ENCODE measurements around the gene HACD2. TPM values are rescaled to one million over a fixed set of nuclear protein-coding genes. Genes with fewer than 3 reads are reported as not detected.

Gene HACD2
- total and polyA plus RNA-seq, 12 donors, result 6.8 to 14.1 (median 10.6) TPM

DNA sequence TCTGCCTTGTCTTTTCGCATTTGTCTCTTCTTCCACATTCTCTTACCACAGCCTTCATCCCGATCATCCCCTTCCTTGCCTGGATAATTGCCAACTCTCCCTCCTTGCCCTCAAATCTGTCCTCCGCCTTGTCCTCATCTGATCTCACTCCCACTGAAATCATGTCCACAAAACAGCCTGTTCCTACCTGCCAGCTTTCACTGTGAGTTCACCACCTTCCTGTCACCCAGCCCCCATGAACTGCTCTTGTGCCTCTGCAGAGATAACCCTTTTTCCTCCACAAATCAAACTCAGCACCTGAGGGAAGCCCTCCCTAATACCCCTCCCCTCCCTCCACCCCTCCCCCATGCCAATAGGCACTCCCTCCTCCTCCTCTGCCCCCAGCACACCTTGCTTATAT, 131.2 kb downstream of the HACD2 start:
- Histone ChIP-seq H3K27ac (no peak overlapping the region), H3K4me3 (no peak overlapping the region), H3K4me1 (peaks cover 0 to 18% (median 9%) of the 10 kb centered on the region in 9 donors), H3K27me3 (peaks cover 0 to 56% (median 15%) of the 10 kb centered on the region in 7 donors), H3K36me3 (no peaks in the 10 kb centered on the region), H3K9me3 (no peaks in the 10 kb centered on the region)
- WGBS, 2 donors, result 47 to 62% methylated on average over 3 of the region's 3 CpGs
- intact Hi-C loops (cut with DNase I), result loop anchor here in 4 of 10 donors (5.0 to 10.0 kb wide), 2 partner anchors 34 to 91 kb away; no protein-coding TSS in a partner anchor
- ATAC-seq (no peak), DNase-seq (no peak)
- no peak for TF ChIP-seq CTCF (IDR thresholded peaks at IDR 0.05)

DNA sequence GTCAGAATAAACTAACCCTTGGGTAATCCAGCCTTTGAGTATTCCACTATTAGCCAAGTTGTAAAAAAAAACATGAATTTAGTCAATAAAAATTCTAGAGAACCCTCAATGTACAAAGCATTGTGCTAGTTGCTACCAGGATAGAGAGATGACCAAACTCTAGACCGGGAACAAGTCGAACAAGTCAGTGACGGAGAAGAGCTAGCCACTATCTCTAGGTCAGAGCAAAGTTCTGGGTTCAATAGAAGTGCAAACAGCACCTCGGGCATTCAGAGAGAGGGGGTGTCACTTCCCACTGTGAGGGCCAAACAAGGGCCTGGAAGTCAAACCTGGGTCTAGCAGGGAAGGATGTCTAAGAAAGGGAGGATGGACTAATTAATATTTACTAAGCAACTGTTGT, 133.7 kb downstream of the HACD2 start:
- no peak for TF ChIP-seq CTCF (IDR thresholded peaks at IDR 0.05)
- Histone ChIP-seq H3K27ac (peak overlapping the region in 2 of 10 donors; percentile 92 to 95), H3K36me3 (no peaks in the 10 kb centered on the region), H3K4me1 (peaks cover 0 to 22% (median 15%) of the 10 kb centered on the region in 9 donors), H3K4me3 (no peak overlapping the region), H3K9me3 (no peaks in the 10 kb centered on the region), H3K27me3 (peaks cover 0 to 65% (median 28%) of the 10 kb centered on the region in 7 donors)
- intact Hi-C loops (cut with DNase I), result loop anchor here in 4 of 10 donors (5.0 to 10.0 kb wide), 2 partner anchors 36 to 94 kb away; no protein-coding TSS in a partner anchor
- ATAC-seq (no peak), DNase-seq (no peak)
- WGBS, 2 donors, result 75 to 76% methylated on average over 4 of the region's 4 CpGs

GRCh38 chr3:123449997-123450604, 134.8 kb downstream of the HACD2 start:
- ATAC-seq, result peak; percentile 7 to 54 (median 41)

More at GRCh38 chr3:123449997-123450604, 134.8 kb downstream of the HACD2 start:
- Histone ChIP-seq H3K27ac (peak overlapping the region; percentile 62 to 97 (median 91)), H3K4me1 (peaks cover 0 to 27% (median 15%) of the 10 kb centered on the region in 9 donors), H3K36me3 (no peaks in the 10 kb centered on the region), H3K27me3 (peaks cover 0 to 68% (median 27%) of the 10 kb centered on the region in 7 donors), H3K4me3 (peak overlapping the region; percentile 21 to 81 (median 72)), H3K9me3 (no peaks in the 10 kb centered on the region)
- 9 to 13% methylated on average over 31 to 33 of the region's 33 CpGs for WGBS, 2 donors
- no peak for TF ChIP-seq CTCF (IDR thresholded peaks at IDR 0.05)
- intact Hi-C loops (cut with DNase I), result loop anchor here in 8 of 10 donors (2.0 to 10.0 kb wide), 12 partner anchors 37 to 123 kb away; no protein-coding TSS in a partner anchor
- DNase-seq, result peak; percentile 39 to 48
